Astrocyte of the spinal cord (primary cell): ENCODE measurements around the gene TMEM234.
A peak's percentile ranks its signal among the peaks of the same experiment; 100 is the strongest.

Experiments used
- DNase-seq: peaks from one replicate; pipeline ENCODE4 v3.0.0; 2011; ENCODE audit warnings: low read depth, low spot score
- H3K4me3 ChIP-seq: 2 replicates; pipeline ENCODE4 v1.5.1; 2011; ENCODE audit warnings: low read depth, mild to moderate bottlenecking, low read length, moderate library complexity
- CTCF ChIP-seq: IDR thresholded peaks from 2 replicates; pipeline ENCODE4 v1.5.1; 2012; ENCODE audit warnings: low read depth, mild to moderate bottlenecking, low read length, inconsistent platforms
- in situ Hi-C: cut with HindIII; loops from 2 replicates; pipeline ENCODE4 v1.10.0; 2017; ENCODE audit warnings: low sequenced_read_pairs

Gene TMEM234

GRCh38 chr1:32223683-32224082 is 1.5 kb upstream of the TMEM234 start:
- no peak for DNase-seq
- no peak overlapping the region for H3K4me3 ChIP-seq
- TF ChIP-seq CTCF, result peak; percentile 23
- in situ Hi-C loops, result no loop called here

- in situ Hi-C loops, result no loop called here
- no peak for DNase-seq
- TF ChIP-seq CTCF, result no peak
- H3K4me3 ChIP-seq, result peak overlapping the region; percentile 97
Observed at GRCh38 chr1:32221581-32221979, 573 bp downstream of the TMEM234 start.

GRCh38 chr1:32220746-32221580 is 1.2 kb downstream of the TMEM234 start:
- no peak for TF ChIP-seq CTCF
- H3K4me3 ChIP-seq, result peak overlapping the region; percentile 97
- in situ Hi-C loops, result no loop called here
- DNase-seq, result no peak

- DNase-seq, result no peak
- H3K4me3 ChIP-seq, result no peak overlapping the region
- no peak for TF ChIP-seq CTCF
- in situ Hi-C loops, result no loop called here
Observed at GRCh38 chr1:32219022-32219421, 3.1 kb downstream of the TMEM234 start.

GRCh38 chr1:32216566-32216965 is 5.6 kb downstream of the TMEM234 start:
- TF ChIP-seq CTCF, result no peak

GRCh38 chr1:32215629-32216480 is 6.3 kb downstream of the TMEM234 start:
- TF ChIP-seq CTCF, result peak; percentile 91
- H3K4me3 ChIP-seq, result no peak overlapping the region
- in situ Hi-C loops, result no loop called here
- peak; percentile 56 for DNase-seq

More at GRCh38 chr1:32216566-32216965, 5.6 kb downstream of the TMEM234 start:
- in situ Hi-C loops, result no loop called here
- H3K4me3 ChIP-seq, result no peak overlapping the region
- DNase-seq, result no peak
